ENCODE data around the gene PDGFB. TPM values are rescaled to one million over a fixed set of nuclear protein-coding genes. Genes with fewer than 3 reads are reported as not detected.

The PDGFB gene
- total and polyA plus RNA-seq, 2 experiments from 2014 or later: 2.2 to 8.0 TPM

GRCh38 chr22:39284983-39285382, 40.2 kb upstream of the PDGFB start (continued):
- TF ChIP-seq, protein P1, sequence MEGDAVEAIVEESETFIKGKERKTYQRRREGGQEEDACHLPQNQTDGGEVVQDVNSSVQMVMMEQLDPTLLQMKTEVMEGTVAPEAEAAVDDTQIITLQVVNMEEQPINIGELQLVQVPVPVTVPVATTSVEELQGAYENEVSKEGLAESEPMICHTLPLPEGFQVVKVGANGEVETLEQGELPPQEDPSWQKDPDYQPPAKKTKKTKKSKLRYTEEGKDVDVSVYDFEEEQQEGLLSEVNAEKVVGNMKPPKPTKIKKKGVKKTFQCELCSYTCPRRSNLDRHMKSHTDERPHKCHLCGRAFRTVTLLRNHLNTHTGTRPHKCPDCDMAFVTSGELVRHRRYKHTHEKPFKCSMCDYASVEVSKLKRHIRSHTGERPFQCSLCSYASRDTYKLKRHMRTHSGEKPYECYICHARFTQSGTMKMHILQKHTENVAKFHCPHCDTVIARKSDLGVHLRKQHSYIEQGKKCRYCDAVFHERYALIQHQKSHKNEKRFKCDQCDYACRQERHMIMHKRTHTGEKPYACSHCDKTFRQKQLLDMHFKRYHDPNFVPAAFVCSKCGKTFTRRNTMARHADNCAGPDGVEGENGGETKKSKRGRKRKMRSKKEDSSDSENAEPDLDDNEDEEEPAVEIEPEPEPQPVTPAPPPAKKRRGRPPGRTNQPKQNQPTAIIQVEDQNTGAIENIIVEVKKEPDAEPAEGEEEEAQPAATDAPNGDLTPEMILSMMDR (conservative IDR thresholded peaks at IDR 0.05; ENCODE audit: low read depth in 2 of 2): no peak

DNA sequence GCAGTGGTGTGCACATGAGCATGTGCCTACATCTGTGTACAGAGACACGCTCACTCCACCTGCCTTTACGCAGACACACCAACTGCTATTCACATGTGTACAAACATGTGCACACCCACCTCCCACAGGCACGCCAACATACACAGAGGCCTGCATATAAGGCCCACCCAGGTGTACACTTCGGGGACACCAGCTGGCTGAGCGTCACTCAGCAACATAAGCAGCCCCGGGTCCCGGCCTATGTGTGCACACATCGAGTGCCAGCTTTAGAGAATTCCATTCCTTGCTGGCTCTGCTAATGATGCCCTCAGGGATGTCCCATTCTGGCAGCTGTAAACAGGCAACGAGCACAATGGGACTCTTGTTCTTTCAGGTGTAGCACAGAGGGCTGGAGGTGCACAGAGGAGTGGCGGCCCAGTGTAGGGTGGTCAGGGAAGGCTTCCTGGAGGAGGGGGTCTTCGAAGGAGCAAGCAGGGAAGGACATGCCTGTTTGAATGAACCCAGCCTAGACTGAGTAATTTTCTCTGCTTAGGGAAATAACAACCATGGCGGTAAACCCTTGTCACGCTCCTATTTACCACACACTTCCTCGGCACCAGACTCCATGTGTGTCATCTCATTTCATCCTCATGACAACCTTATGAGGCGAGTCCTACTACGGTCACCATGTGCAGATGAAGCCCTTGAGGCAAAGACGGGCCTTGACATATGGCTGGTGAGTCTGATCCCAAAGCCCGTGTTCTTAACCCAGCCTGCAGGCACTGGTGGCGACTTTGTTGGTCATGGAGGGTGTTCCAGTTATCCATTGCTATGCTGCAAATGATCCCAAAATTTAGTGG, 39.6 kb upstream of the PDGFB start:
- no peaks in the 10 kb centered on the region for H3K79me2 ChIP-seq (replicated peaks; ENCODE audit: insufficient read depth)
- H3F3A ChIP-seq (replicated peaks; ENCODE audit: low read depth): no peaks in the 10 kb centered on the region
- no peaks in the 10 kb centered on the region for H3K36me3 ChIP-seq (ENCODE audit: insufficient read depth)
- DNase-seq (ENCODE audit: low spot score) (no peak), ATAC-seq (no peak)
- peaks cover 13% of the 10 kb centered on the region; the same call in 1 of the 2 replicates for H3K4me1 ChIP-seq (ENCODE audit: insufficient read depth)
- Mint-ChIP-seq H3K36me3 (ENCODE audit: low read depth) (no peaks in the 10 kb centered on the region), H3K4me3 (no peak overlapping the region), H3K4me1 (peaks cover 19% of the 10 kb centered on the region), H3K27me3 (ENCODE audit: insufficient read depth, low read depth, poor library complexity) (peaks cover 20% of the 10 kb centered on the region), H3K9me3 (peaks cover 3% of the 10 kb centered on the region; the same call in 1 of the 3 replicates), H3K27ac (no peak overlapping the region)
- no peak overlapping the region for H3K27ac ChIP-seq (ENCODE audit: low read depth)
- H3K4me2 ChIP-seq: no peak overlapping the region
- H2AFZ ChIP-seq: no peak overlapping the region
- no peak overlapping the region for H3K4me3 ChIP-seq
- no peaks in the 10 kb centered on the region for H4K20me1 ChIP-seq (replicated peaks; ENCODE audit: insufficient read depth)
- H3K27me3 ChIP-seq (ENCODE audit: insufficient read depth): no peaks in the 10 kb centered on the region
- H3K9me2 ChIP-seq (ENCODE audit: insufficient read depth): no peaks in the 10 kb centered on the region
- TF ChIP-seq EZH2phosphoT487 (IDR thresholded peaks at IDR 0.05; ENCODE audit: unreplicated experiment) (no peak), JUNB (IDR thresholded peaks at IDR 0.05; ENCODE audit: unreplicated experiment) (no peak), CREB1 (CRISPR knock-in tag; IDR thresholded peaks at IDR 0.05; ENCODE audit: low read depth) (no peak), ZNF114 (CRISPR knock-in tag; IDR thresholded peaks at IDR 0.05) (no peak), NANOG (IDR thresholded peaks at IDR 0.05; ENCODE audit: borderline replicate concordance) (no peak), POLR2AphosphoS5 (IDR thresholded peaks at IDR 0.05; ENCODE audit: low read depth) (no peak), EZH2 (IDR thresholded peaks at IDR 0.05; ENCODE audit: low read depth, unreplicated experiment) (no peak), ZNF462 (CRISPR knock-in tag; IDR thresholded peaks at IDR 0.05) (no peak)
- TF ChIP-seq, protein P2, sequence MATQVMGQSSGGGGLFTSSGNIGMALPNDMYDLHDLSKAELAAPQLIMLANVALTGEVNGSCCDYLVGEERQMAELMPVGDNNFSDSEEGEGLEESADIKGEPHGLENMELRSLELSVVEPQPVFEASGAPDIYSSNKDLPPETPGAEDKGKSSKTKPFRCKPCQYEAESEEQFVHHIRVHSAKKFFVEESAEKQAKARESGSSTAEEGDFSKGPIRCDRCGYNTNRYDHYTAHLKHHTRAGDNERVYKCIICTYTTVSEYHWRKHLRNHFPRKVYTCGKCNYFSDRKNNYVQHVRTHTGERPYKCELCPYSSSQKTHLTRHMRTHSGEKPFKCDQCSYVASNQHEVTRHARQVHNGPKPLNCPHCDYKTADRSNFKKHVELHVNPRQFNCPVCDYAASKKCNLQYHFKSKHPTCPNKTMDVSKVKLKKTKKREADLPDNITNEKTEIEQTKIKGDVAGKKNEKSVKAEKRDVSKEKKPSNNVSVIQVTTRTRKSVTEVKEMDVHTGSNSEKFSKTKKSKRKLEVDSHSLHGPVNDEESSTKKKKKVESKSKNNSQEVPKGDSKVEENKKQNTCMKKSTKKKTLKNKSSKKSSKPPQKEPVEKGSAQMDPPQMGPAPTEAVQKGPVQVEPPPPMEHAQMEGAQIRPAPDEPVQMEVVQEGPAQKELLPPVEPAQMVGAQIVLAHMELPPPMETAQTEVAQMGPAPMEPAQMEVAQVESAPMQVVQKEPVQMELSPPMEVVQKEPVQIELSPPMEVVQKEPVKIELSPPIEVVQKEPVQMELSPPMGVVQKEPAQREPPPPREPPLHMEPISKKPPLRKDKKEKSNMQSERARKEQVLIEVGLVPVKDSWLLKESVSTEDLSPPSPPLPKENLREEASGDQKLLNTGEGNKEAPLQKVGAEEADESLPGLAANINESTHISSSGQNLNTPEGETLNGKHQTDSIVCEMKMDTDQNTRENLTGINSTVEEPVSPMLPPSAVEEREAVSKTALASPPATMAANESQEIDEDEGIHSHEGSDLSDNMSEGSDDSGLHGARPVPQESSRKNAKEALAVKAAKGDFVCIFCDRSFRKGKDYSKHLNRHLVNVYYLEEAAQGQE (IDR thresholded peaks at IDR 0.05; ENCODE audit: unreplicated experiment): no peak
- TF ChIP-seq, protein P1 (conservative IDR thresholded peaks at IDR 0.05; ENCODE audit: low read depth in 2 of 2): no peak

Measured in GM23338 (cell line).